A673 (cell line): ENCODE measurements around the gene MR1. TPM values are rescaled to one million over a fixed set of nuclear protein-coding genes. Genes with fewer than 3 reads are reported as not detected.

Experiments used
- BruUV-seq: library from RNA; stranded (reverse); fragments of 400-500 nt; replicated peaks from 2 replicates; lab custom pipeline; 2021; lab: Mats Ljungman, UMichigan
- CTCF ChIA-PET: fragments of 300-600 bp; sonication (Branson Sonifier 250); formaldehyde crosslinking; loops from one replicate; lab custom pipeline; 2022; ENCODE audit warnings: antibody characterized with exemption; lab: Charles Lee
- POLR2A ChIA-PET: fragments of 300-600 bp; sonication (Branson Sonifier 250); formaldehyde crosslinking; loops from one replicate; lab custom pipeline; 2022; ENCODE audit warnings: antibody characterized with exemption; ENCODE audit not compliant: low non-redundant PET; lab: Charles Lee
- DNase-seq: peaks from one replicate; pipeline ENCODE4 v3.0.0-alpha.2; 2015; ENCODE audit warnings: low spot score
- H3K27ac ChIP-seq: fragments of 200-600 bp; sonication (generic); 2 replicates; pipeline ENCODE4 v1.5.1; 2016; ENCODE audit warnings: mixed run types, low read depth, mild to moderate bottlenecking, mixed read lengths, antibody characterized with exemption, low read length; ENCODE audit not compliant: poor library complexity, severe bottlenecking
- H3K27me3 ChIP-seq: fragments of 200-600 bp; sonication (generic); replicated peaks from 2 replicates; pipeline ENCODE4 v1.6.1; 2017; ENCODE audit warnings: mixed run types, low read depth, mild to moderate bottlenecking, mixed read lengths, antibody characterized with exemption, low read length; ENCODE audit not compliant: insufficient read depth, poor library complexity
- H3K36me3 ChIP-seq: fragments of 200-600 bp; sonication (generic); 2 replicates; pipeline ENCODE4 v1.6.1; 2016; ENCODE audit warnings: mixed run types, mild to moderate bottlenecking, mixed read lengths, antibody characterized with exemption, low read length; ENCODE audit not compliant: insufficient read depth, poor library complexity, severe bottlenecking
- H3K4me1 ChIP-seq: fragments of 200-600 bp; sonication (generic); 2 replicates; pipeline ENCODE4 v1.6.1; 2017; ENCODE audit warnings: mixed run types, mild to moderate bottlenecking, mixed read lengths, antibody characterized with exemption, low read length; ENCODE audit not compliant: insufficient read depth, poor library complexity, severe bottlenecking
- H3K4me3 ChIP-seq: fragments of 200-600 bp; sonication (generic); 2 replicates; pipeline ENCODE4 v1.5.1; 2016; ENCODE audit warnings: low read depth, mixed run types, mild to moderate bottlenecking, mixed read lengths, low read length; ENCODE audit not compliant: poor library complexity, severe bottlenecking
- H3K9me3 ChIP-seq: fragments of 200-600 bp; sonication (generic); 2 replicates; pipeline ENCODE4 v1.6.1; 2016; ENCODE audit warnings: mixed run types, low read depth, mild to moderate bottlenecking, mixed read lengths, antibody characterized with exemption, low read length; ENCODE audit not compliant: poor library complexity, severe bottlenecking
- EZH2 ChIP-seq: fragments of 200-600 bp; sonication (generic); IDR thresholded peaks from 2 replicates; pipeline ENCODE4 v1.6.1; 2017; ENCODE audit warnings: borderline replicate concordance, low read depth, mild to moderate bottlenecking, mixed read lengths, antibody characterized with exemption, low read length; ENCODE audit not compliant: poor library complexity, severe bottlenecking
- intact Hi-C: fragments of 100-400 bp; cut with micrococcal nuclease; formaldehyde crosslinking; loops from one replicate; pipeline ENCODE4 v1.10.0; 2022; ENCODE audit not compliant: unreplicated experiment
- total RNA-seq: library from RNA; stranded (reverse); gene quantifications from 2 replicates; pipeline ENCODE4 v1.2.3, GENCODE V29; 2021
- TF ChIP-seq, protein P1 (sequence below): fragments of 300-800, 200-600 bp; sonication (generic); conservative IDR thresholded peaks from 2 replicates; pipeline ENCODE4 v1.5.1; 2017; ENCODE audit warnings: low read depth, mild to moderate bottlenecking, antibody characterized with exemption, low read length, moderate library complexity, mixed read lengths

Gene MR1
- total RNA-seq, 1 experiment from 2014 or later, result 2.6 TPM

DNA sequence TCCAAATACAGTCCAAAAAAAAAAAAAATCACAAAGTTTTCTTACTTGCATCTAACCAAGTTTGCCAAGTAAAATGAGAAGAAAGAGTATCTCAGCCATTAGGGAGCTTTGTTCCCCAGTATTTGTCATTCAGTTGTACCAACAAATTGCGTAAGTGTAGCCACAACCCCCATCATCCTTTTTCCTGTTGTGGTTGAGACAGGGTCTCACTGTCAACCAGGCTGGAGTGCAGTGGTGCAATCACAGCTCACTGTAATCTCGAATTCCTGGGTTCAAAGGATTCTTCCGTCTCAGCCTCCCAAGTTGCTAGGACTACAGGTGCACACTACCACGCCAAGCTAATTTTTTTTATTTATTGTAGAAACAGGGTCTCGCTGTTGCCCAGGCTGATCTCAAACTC is 20.6 kb upstream of the MR1 start:
- peaks cover 3% of the 10 kb centered on the region for H3K4me1 ChIP-seq
- no peaks in the 10 kb centered on the region for H3K36me3 ChIP-seq
- BruUV-seq, result no TSS peak
- intact Hi-C loops, result no loop called here
- no peak overlapping the region for H3K27ac ChIP-seq
- no peaks in the 10 kb centered on the region for H3K9me3 ChIP-seq
- TF ChIP-seq, protein P1, sequence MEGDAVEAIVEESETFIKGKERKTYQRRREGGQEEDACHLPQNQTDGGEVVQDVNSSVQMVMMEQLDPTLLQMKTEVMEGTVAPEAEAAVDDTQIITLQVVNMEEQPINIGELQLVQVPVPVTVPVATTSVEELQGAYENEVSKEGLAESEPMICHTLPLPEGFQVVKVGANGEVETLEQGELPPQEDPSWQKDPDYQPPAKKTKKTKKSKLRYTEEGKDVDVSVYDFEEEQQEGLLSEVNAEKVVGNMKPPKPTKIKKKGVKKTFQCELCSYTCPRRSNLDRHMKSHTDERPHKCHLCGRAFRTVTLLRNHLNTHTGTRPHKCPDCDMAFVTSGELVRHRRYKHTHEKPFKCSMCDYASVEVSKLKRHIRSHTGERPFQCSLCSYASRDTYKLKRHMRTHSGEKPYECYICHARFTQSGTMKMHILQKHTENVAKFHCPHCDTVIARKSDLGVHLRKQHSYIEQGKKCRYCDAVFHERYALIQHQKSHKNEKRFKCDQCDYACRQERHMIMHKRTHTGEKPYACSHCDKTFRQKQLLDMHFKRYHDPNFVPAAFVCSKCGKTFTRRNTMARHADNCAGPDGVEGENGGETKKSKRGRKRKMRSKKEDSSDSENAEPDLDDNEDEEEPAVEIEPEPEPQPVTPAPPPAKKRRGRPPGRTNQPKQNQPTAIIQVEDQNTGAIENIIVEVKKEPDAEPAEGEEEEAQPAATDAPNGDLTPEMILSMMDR, result no peak
- TF ChIP-seq EZH2, result no peak
- no peak for DNase-seq
- no peaks in the 10 kb centered on the region for H3K27me3 ChIP-seq
- no peak overlapping the region for H3K4me3 ChIP-seq
- ChIA-PET POLR2A (no interaction called here), CTCF (no interaction called here)

DNA sequence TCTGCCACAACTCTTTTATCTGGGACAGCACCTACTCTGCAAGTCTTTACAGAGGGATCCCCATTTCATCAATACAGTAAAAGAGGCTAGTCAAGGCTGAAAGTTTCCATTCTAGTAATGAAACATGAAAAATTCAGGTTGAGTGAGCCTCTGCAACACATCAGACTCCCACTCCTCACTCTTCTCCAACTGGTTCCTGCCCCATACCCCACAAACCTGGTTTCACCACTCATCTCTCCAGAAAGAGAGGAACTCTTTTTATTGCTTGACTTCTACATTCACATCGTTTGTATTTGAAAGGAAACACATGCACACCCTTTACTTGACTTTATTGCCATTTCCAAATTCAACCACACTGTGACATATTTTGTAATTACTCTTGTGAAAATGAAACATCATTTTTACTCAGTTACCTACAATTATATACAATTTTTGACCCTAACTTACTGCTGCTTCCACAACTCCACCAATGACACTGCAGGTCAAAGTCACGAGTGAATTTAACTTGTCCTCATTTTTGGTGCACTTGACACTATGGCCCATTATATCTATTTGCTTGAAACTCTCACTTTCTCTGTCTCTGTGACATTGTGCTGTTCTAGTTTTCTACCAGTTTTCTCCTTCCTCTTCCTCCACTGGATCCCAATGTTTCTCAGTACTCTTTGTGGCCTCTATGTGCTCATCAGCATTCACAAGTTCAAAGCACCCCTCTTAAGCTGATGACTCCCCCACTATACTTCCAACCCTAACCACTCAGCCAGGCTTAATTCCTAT is 19.1 kb upstream of the MR1 start:
- Histone ChIP-seq H3K27ac (no peak overlapping the region), H3K9me3 (no peaks in the 10 kb centered on the region), H3K27me3 (no peaks in the 10 kb centered on the region), H3K4me1 (peaks cover 3% of the 10 kb centered on the region), H3K4me3 (no peak overlapping the region), H3K36me3 (no peaks in the 10 kb centered on the region)
- no peak for DNase-seq
- intact Hi-C loops, result no loop called here
- POLR2A ChIA-PET, result no interaction called here
- BruUV-seq, result no TSS peak
- TF ChIP-seq, protein P1, result no peak
- no peak for TF ChIP-seq EZH2
- CTCF ChIA-PET, result no interaction called here

DNA sequence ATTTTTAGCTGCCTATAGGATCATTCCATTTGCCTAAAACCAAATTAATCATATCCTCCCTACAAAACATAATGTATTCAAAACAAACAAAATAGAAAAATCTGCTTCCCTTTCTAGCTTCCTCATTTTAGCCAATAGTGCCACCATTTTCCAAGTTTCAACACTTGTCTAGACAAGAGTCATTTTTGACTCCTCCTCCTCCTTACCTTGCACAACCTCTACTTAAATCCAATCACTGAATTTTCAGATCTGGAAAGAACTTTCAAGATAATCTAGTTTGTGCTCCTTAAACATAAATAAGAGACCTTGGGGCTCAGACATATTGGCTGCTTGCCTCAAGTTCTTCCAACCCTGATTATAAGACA is 18.6 kb upstream of the MR1 start:
- H3K9me3 ChIP-seq, result no peaks in the 10 kb centered on the region
- TF ChIP-seq, protein P1, result no peak
- no peak for TF ChIP-seq EZH2
- H3K27ac ChIP-seq, result no peak overlapping the region
- BruUV-seq, result no TSS peak
- DNase-seq, result no peak
- intact Hi-C loops, result no loop called here
- H3K4me3 ChIP-seq, result no peak overlapping the region
- H3K36me3 ChIP-seq, result no peaks in the 10 kb centered on the region
- ChIA-PET POLR2A (no interaction called here), CTCF (no interaction called here)
- H3K4me1 ChIP-seq, result peaks cover 3% of the 10 kb centered on the region
- H3K27me3 ChIP-seq, result no peaks in the 10 kb centered on the region
